GM23338 (cell line): ENCODE results near the gene OS9. TPM values are rescaled to one million over a fixed set of nuclear protein-coding genes. Genes with fewer than 3 reads are reported as not detected.

Experiments
- ATAC-seq: fragments of 200-7000 bp; cut with Tn5 transposase; 3 replicates; pipeline ENCODE4 v1.9.1; 2020
- DNase-seq: peaks from one replicate; pipeline ENCODE4 v3.0.0-alpha.2; 2015; ENCODE audit warnings: low spot score
- H2AFZ ChIP-seq: fragments of 200-600 bp; sonication (generic); 2 replicates; pipeline ENCODE4 v1.8.0; 2016; ENCODE audit warnings: antibody characterized with exemption, mild to moderate bottlenecking, moderate library complexity
- H3F3A ChIP-seq: fragments of 200-600 bp; sonication (generic); replicated peaks from 2 replicates; pipeline ENCODE4 v1.8.0; 2017; ENCODE audit warnings: antibody characterized with exemption, mixed run types, low read depth
- H3K27ac ChIP-seq: fragments of 200-600 bp; sonication (generic); 2 replicates; pipeline ENCODE4 v1.6.1; 2016; ENCODE audit warnings: low read depth
- H3K27me3 ChIP-seq: fragments of 200-600 bp; sonication (generic); 2 replicates; pipeline ENCODE4 v1.8.0; 2016; ENCODE audit warnings: mild to moderate bottlenecking, mixed run types, moderate library complexity; ENCODE audit not compliant: insufficient read depth
- H3K36me3 ChIP-seq: fragments of 200-600 bp; sonication (generic); 2 replicates; pipeline ENCODE4 v1.8.0; 2016; ENCODE audit warnings: mild to moderate bottlenecking; ENCODE audit not compliant: insufficient read depth
- H3K4me1 ChIP-seq: fragments of 200-600 bp; sonication (generic); 2 replicates; pipeline ENCODE4 v1.8.0; 2016; ENCODE audit warnings: mild to moderate bottlenecking, moderate library complexity; ENCODE audit not compliant: insufficient read depth
- H3K4me2 ChIP-seq: fragments of 200-600 bp; sonication (generic); 2 replicates; pipeline ENCODE4 v1.7.1; 2017; ENCODE audit warnings: mixed run types
- H3K4me3 ChIP-seq: fragments of 200-600 bp; sonication (generic); 2 replicates; pipeline ENCODE4 v1.6.1; 2016; ENCODE audit warnings: mixed run types
- H3K79me2 ChIP-seq: fragments of 200-600 bp; sonication (generic); replicated peaks from 2 replicates; pipeline ENCODE4 v1.8.0; 2017; ENCODE audit warnings: mild to moderate bottlenecking; ENCODE audit not compliant: insufficient read depth
- H3K9me2 ChIP-seq: fragments of 200-600 bp; sonication (generic); 2 replicates; pipeline ENCODE4 v1.8.0; 2017; ENCODE audit not compliant: insufficient read depth
- H4K20me1 ChIP-seq: fragments of 200-600 bp; sonication (generic); replicated peaks from 2 replicates; pipeline ENCODE4 v1.8.0; 2017; ENCODE audit warnings: mild to moderate bottlenecking; ENCODE audit not compliant: insufficient read depth
- H3K27ac Mint-ChIP-seq: 2 replicates; pipeline ENCODE4 v1.8.0; 2020; ENCODE audit warnings: inconsistent platforms, mild to moderate bottlenecking, moderate library complexity, mixed read lengths
- H3K27me3 Mint-ChIP-seq: 3 replicates; pipeline ENCODE4 v1.8.0; 2022; ENCODE audit warnings: low read depth, mild to moderate bottlenecking, moderate library complexity, mixed read lengths, inconsistent platforms; ENCODE audit not compliant: insufficient read depth, poor library complexity
- H3K36me3 Mint-ChIP-seq: 3 replicates; pipeline ENCODE4 v1.8.0; 2021; ENCODE audit warnings: low read depth, mild to moderate bottlenecking, inconsistent platforms, moderate library complexity, mixed read lengths
- H3K4me1 Mint-ChIP-seq: 3 replicates; pipeline ENCODE4 v1.8.0; 2020; ENCODE audit warnings: mild to moderate bottlenecking, inconsistent platforms, mixed read lengths
- H3K4me3 Mint-ChIP-seq: 3 replicates; pipeline ENCODE4 v1.8.0; 2021; ENCODE audit warnings: moderate library complexity, mild to moderate bottlenecking, inconsistent platforms, mixed read lengths
- H3K9me3 Mint-ChIP-seq: 3 replicates; pipeline ENCODE4 v1.8.0; 2020; ENCODE audit warnings: moderate library complexity, mild to moderate bottlenecking, inconsistent platforms, mixed read lengths
- CREB1 ChIP-seq: fragments of 250-450 bp; sonication (Bioruptor Pico); IDR thresholded peaks from 2 replicates; pipeline ENCODE4 v1.5.0; 2020; ENCODE audit warnings: low read depth, mild to moderate bottlenecking, moderate library complexity
- EZH2 ChIP-seq: fragments of 200-600 bp; sonication (generic); IDR thresholded peaks from one replicate; pipeline ENCODE4 v1.8.0; 2017; ENCODE audit warnings: antibody characterized with exemption, mild to moderate bottlenecking, low read depth; ENCODE audit not compliant: unreplicated experiment
- EZH2phosphoT487 ChIP-seq: fragments of 200-600 bp; sonication (generic); IDR thresholded peaks from one replicate; pipeline ENCODE4 v1.8.1; 2018; ENCODE audit warnings: antibody characterized with exemption; ENCODE audit not compliant: unreplicated experiment
- JUNB ChIP-seq: IDR thresholded peaks from one replicate; pipeline ENCODE4 v1.6.1; 2016; ENCODE audit warnings: antibody characterized with exemption; ENCODE audit not compliant: unreplicated experiment
- NANOG ChIP-seq: IDR thresholded peaks from 2 replicates; pipeline ENCODE4 v1.6.1; 2016; ENCODE audit warnings: antibody characterized with exemption, borderline replicate concordance
- POLR2AphosphoS5 ChIP-seq: IDR thresholded peaks from 2 replicates; pipeline ENCODE4 v1.6.1; 2016; ENCODE audit warnings: antibody characterized with exemption, low read depth
- STAT1 ChIP-seq: IDR thresholded peaks from one replicate; pipeline ENCODE4 v1.6.1; 2016; ENCODE audit warnings: antibody characterized with exemption; ENCODE audit not compliant: unreplicated experiment
- ZNF114 ChIP-seq: fragments of 250-450 bp; sonication (Bioruptor Pico); IDR thresholded peaks from 2 replicates; pipeline ENCODE4 v1.5.0; 2020; ENCODE audit warnings: mild to moderate bottlenecking, moderate library complexity
- ZNF331 ChIP-seq: fragments of 250-450 bp; sonication (Bioruptor Pico); IDR thresholded peaks from 2 replicates; pipeline ENCODE4 v1.5.0; 2020; ENCODE audit warnings: low read depth, mild to moderate bottlenecking, moderate library complexity
- polyA plus RNA-seq: library from polyadenylated mRNA; unstranded; fragments of >200 nt; fragmentation: Nextera tagmentation; extraction: Ambion mirVana; gene quantifications from 2 replicates; pipeline ENCODE4 v1.2.1, GENCODE V29; 2016
- total RNA-seq: library from RNA; depleted of rRNA; stranded (reverse); fragments of >200 nt; shearing (Covaris generic); gene quantifications from 2 replicates; pipeline ENCODE4 v1.2.3, GENCODE V29; 2014
- TF ChIP-seq, protein P1 (sequence below): fragments of 250-450 bp; sonication (Bioruptor Pico); IDR thresholded peaks from 2 replicates; pipeline ENCODE4 v1.5.0; 2020; ENCODE audit warnings: mild to moderate bottlenecking, moderate library complexity
- TF ChIP-seq, protein P2 (sequence below): IDR thresholded peaks from 2 replicates; pipeline ENCODE4 v1.6.1; 2016; ENCODE audit warnings: antibody characterized with exemption

OS9 gene
- total and polyA plus RNA-seq, 2 experiments from 2014 or later = 27.5 to 79.7 TPM

DNA sequence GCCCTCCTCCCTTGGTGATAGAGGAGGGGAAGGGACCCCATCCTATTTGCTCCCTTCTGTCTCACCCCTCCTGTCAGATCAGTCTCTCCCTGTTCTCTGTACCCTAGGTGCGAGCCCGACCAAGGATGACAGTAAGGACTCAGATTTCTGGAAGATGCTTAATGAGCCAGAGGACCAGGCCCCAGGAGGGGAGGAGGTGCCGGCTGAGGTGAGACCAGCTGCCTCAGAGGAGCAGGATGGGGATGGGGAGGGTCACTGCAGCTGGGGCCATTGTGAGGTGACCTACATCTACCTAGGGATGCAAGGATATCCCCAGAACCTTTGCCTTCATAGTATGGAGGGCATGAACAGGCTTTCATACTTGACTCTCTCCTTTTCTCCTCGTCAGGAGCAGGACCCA is 22.4 kb downstream of the OS9 start (continued):
- TF ChIP-seq, protein P1, sequence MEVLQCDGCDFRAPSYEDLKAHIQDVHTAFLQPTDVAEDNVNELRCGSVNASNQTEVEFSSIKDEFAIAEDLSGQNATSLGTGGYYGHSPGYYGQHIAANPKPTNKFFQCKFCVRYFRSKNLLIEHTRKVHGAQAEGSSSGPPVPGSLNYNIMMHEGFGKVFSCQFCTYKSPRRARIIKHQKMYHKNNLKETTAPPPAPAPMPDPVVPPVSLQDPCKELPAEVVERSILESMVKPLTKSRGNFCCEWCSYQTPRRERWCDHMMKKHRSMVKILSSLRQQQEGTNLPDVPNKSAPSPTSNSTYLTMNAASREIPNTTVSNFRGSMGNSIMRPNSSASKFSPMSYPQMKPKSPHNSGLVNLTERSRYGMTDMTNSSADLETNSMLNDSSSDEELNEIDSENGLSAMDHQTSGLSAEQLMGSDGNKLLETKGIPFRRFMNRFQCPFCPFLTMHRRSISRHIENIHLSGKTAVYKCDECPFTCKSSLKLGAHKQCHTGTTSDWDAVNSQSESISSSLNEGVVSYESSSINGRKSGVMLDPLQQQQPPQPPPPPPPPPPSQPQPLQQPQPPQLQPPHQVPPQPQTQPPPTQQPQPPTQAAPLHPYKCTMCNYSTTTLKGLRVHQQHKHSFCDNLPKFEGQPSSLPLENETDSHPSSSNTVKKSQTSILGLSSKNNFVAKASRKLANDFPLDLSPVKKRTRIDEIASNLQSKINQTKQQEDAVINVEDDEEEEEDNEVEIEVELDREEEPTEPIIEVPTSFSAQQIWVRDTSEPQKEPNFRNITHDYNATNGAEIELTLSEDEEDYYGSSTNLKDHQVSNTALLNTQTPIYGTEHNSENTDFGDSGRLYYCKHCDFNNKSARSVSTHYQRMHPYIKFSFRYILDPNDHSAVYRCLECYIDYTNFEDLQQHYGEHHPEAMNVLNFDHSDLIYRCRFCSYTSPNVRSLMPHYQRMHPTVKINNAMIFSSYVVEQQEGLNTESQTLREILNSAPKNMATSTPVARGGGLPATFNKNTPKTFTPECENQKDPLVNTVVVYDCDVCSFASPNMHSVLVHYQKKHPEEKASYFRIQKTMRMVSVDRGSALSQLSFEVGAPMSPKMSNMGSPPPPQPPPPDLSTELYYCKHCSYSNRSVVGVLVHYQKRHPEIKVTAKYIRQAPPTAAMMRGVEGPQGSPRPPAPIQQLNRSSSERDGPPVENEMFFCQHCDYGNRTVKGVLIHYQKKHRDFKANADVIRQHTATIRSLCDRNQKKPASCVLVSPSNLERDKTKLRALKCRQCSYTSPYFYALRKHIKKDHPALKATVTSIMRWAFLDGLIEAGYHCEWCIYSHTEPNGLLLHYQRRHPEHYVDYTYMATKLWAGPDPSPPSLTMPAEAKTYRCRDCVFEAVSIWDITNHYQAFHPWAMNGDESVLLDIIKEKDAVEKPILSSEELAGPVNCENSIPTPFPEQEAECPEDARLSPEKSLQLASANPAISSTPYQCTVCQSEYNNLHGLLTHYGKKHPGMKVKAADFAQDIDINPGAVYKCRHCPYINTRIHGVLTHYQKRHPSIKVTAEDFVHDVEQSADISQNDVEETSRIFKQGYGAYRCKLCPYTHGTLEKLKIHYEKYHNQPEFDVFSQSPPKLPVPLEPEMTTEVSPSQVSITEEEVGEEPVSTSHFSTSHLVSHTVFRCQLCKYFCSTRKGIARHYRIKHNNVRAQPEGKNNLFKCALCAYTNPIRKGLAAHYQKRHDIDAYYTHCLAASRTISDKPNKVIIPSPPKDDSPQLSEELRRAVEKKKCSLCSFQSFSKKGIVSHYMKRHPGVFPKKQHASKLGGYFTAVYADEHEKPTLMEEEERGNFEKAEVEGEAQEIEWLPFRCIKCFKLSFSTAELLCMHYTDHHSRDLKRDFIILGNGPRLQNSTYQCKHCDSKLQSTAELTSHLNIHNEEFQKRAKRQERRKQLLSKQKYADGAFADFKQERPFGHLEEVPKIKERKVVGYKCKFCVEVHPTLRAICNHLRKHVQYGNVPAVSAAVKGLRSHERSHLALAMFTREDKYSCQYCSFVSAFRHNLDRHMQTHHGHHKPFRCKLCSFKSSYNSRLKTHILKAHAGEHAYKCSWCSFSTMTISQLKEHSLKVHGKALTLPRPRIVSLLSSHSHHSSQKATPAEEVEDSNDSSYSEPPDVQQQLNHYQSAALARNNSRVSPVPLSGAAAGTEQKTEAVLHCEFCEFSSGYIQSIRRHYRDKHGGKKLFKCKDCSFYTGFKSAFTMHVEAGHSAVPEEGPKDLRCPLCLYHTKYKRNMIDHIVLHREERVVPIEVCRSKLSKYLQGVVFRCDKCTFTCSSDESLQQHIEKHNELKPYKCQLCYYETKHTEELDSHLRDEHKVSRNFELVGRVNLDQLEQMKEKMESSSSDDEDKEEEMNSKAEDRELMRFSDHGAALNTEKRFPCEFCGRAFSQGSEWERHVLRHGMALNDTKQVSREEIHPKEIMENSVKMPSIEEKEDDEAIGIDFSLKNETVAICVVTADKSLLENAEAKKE (CRISPR knock-in tag) = no peak
- TF ChIP-seq ZNF114 (CRISPR knock-in tag) = no peak
- TF ChIP-seq, protein P2, sequence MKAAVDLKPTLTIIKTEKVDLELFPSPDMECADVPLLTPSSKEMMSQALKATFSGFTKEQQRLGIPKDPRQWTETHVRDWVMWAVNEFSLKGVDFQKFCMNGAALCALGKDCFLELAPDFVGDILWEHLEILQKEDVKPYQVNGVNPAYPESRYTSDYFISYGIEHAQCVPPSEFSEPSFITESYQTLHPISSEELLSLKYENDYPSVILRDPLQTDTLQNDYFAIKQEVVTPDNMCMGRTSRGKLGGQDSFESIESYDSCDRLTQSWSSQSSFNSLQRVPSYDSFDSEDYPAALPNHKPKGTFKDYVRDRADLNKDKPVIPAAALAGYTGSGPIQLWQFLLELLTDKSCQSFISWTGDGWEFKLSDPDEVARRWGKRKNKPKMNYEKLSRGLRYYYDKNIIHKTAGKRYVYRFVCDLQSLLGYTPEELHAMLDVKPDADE = no peak
- no peak for TF ChIP-seq EZH2phosphoT487
- TF ChIP-seq POLR2AphosphoS5 = no peak
- TF ChIP-seq NANOG = no peak
- TF ChIP-seq EZH2 = no peak
- no peak for TF ChIP-seq CREB1 (CRISPR knock-in tag)
- TF ChIP-seq ZNF331 (CRISPR knock-in tag) = no peak
- no peak for TF ChIP-seq STAT1

DNA sequence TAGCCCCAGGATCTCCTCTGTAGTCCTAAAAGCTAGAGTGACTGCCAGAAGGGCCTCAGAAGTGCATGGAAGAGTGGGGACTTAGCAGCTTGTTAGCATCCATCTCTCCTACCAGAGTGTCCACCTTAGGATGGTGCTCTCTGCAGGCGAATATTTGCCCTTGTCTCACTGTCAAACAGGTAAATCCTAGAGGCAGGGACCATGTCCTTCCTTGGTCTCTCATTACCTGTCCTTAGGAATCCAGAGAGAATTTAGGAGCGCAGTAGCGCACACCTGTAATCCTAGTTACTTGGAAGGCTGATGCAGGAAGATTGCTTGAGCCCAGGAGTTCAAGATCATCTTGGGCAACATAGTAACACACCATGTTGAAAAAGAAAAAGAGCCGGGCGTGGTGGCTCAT is 23.2 kb downstream of the OS9 start:
- DNase-seq = no peak
- Histone ChIP-seq H3K27me3 (no peaks in the 10 kb centered on the region), H3K27ac (no peak overlapping the region), H3K9me2 (no peaks in the 10 kb centered on the region), H3K79me2 (no peaks in the 10 kb centered on the region), H3F3A (no peaks in the 10 kb centered on the region), H3K4me3 (no peak overlapping the region), H4K20me1 (no peaks in the 10 kb centered on the region), H2AFZ (no peak overlapping the region), H3K4me2 (no peak overlapping the region), H3K4me1 (no peaks in the 10 kb centered on the region), H3K36me3 (peaks cover 6% of the 10 kb centered on the region; the same call in 1 of the 2 replicates)
- Mint-ChIP-seq H3K9me3 (no peaks in the 10 kb centered on the region), H3K4me1 (no peaks in the 10 kb centered on the region; the same call in 2 of the 3 replicates), H3K36me3 (peaks cover 16% of the 10 kb centered on the region), H3K27ac (no peak overlapping the region), H3K4me3 (no peak overlapping the region), H3K27me3 (peaks cover 3% of the 10 kb centered on the region)
- ATAC-seq = no peak
- TF ChIP-seq ZNF114 (CRISPR knock-in tag) (no peak), JUNB (no peak), ZNF331 (CRISPR knock-in tag) (no peak)
